NCI-H748 (cell line): ENCODE results near the gene MBOAT1.
A peak's percentile ranks its signal among the peaks of the same experiment; 100 is the strongest.
"Not testable (repeated sequence)": the region's sequence is repeated elsewhere in the genome, so short reads cannot be mapped to it uniquely, and the experiment has no call there.

ENCODE experiments used
- DNase-seq: peaks from one replicate; lab custom pipeline; 2025; ENCODE audit not compliant: unreplicated experiment; lab: John Stamatoyannopoulos, UW

MBOAT1 gene

GRCh38 chr6:20212392-20213111, at the start of gene MBOAT1:
Gene MBOAT1 (minus strand): TSS chr6:20212469. CDS start chr6:20212234, 235 bp downstream.
- DNase-seq: peak; percentile 93

- DNase-seq: no peak
Observed at GRCh38 chr6:20261685-20262084, 49.4 kb upstream of the MBOAT1 start.

- no peak for DNase-seq
Observed at GRCh38 chr6:20260360-20260759, 48.1 kb upstream of the MBOAT1 start.

- no peak for DNase-seq
Observed at GRCh38 chr6:20259316-20260049, 47.2 kb upstream of the MBOAT1 start.

- DNase-seq: no peak
Observed at GRCh38 chr6:20255428-20255827, 43.2 kb upstream of the MBOAT1 start.

GRCh38 chr6:20254295-20254694, 42.0 kb upstream of the MBOAT1 start:
- no peak for DNase-seq

- DNase-seq: no peak
Observed at GRCh38 chr6:20253021-20253420, 40.8 kb upstream of the MBOAT1 start.

GRCh38 chr6:20252311-20252710, 40.0 kb upstream of the MBOAT1 start:
- DNase-seq: peak; percentile 13

- no peak for DNase-seq
Observed at GRCh38 chr6:20251525-20251924, 39.3 kb upstream of the MBOAT1 start.

- peak; percentile 60 for DNase-seq
Observed at GRCh38 chr6:20246125-20246524, 33.9 kb upstream of the MBOAT1 start.

- DNase-seq: not testable (repeated sequence)
Observed at GRCh38 chr6:20244807-20245681, 32.8 kb upstream of the MBOAT1 start.

- DNase-seq: no peak
Observed at GRCh38 chr6:20243288-20243687, 31.0 kb upstream of the MBOAT1 start.

- no peak for DNase-seq
Observed at GRCh38 chr6:20242397-20242796, 30.1 kb upstream of the MBOAT1 start.

GRCh38 chr6:20241102-20241501, 28.8 kb upstream of the MBOAT1 start:
- DNase-seq: no peak

- DNase-seq: no peak
Observed at GRCh38 chr6:20238688-20239587, 26.7 kb upstream of the MBOAT1 start.

GRCh38 chr6:20237677-20238460, 25.6 kb upstream of the MBOAT1 start:
- DNase-seq: no peak

- no peak for DNase-seq
Observed at GRCh38 chr6:20236909-20237600, 24.8 kb upstream of the MBOAT1 start.

- no peak for DNase-seq
Observed at GRCh38 chr6:20236344-20236743, 24.1 kb upstream of the MBOAT1 start.

- no peak for DNase-seq
Observed at GRCh38 chr6:20235041-20235440, 22.8 kb upstream of the MBOAT1 start.
